ENCODE measurements around the gene ZNF142.

GRCh38 chr2:218645126-218645525, 14.3 kb downstream of the ZNF142 start:
- TF ChIP-seq CTCF (conservative IDR thresholded peaks at IDR 0.05) (no peak), EZH2 (IDR thresholded peaks at IDR 0.05; ENCODE audit: low read depth) (no peak)

Measured in PC-9 (cell line).